GM12878 (cell line): ENCODE data around the gene UTP4. TPM values are rescaled to one million over a fixed set of nuclear protein-coding genes. Genes with fewer than 3 reads are reported as not detected.

ENCODE experiments used
- E2F4 ChIP-seq: IDR thresholded peaks from 2 replicates; pipeline ENCODE4 v1.6.1; 2012; ENCODE audit warnings: low read depth, low read length, improper control_type of control experiment
- KLF5 ChIP-seq: fragments of 450-650 bp; IDR thresholded peaks from 2 replicates; pipeline ENCODE4 v1.6.1; 2014; ENCODE audit warnings: mild to moderate bottlenecking; ENCODE audit not compliant: partially characterized antibody
- PRDM15 ChIP-seq: fragments of 450-650 bp; formaldehyde crosslinking; IDR thresholded peaks from 2 replicates; pipeline ENCODE4 v1.4.0; 2020; ENCODE audit warnings: mild to moderate bottlenecking, moderate library complexity
- TCF3 ChIP-seq: IDR thresholded peaks from 2 replicates; pipeline ENCODE4 v1.6.1; 2012; ENCODE audit warnings: low read depth, mild to moderate bottlenecking, low read length, borderline replicate concordance; ENCODE audit not compliant: insufficient read depth
- polyA plus RNA-seq, 11 experiments: library from polyadenylated mRNA; depleted of rRNA in 4 of 11; unstranded in 6 of 11; stranded (reverse) in 5 of 11; fragments of >200 nt; fragmentation: Nextera tagmentation in 4 of 11; fragmentation: Illumina TruSeq in 1 of 11; extraction: Ambion mirVana in 4 of 11; extraction: Trizol in 1 of 11; gene quantifications; 1 replicate in 1 of 11; 2 replicates in 10 of 11; pipeline versions ENCODE4 v1.2.1 to v1.2.3, GENCODE V29; 2011 to 2016; ENCODE audit warnings: inconsistent platforms in 2 of 11, missing spikeins in 2 of 11, low read depth in 1 of 11
- total RNA-seq, 4 experiments: library from RNA; depleted of rRNA in 3 of 4; stranded (reverse); fragments of >200 nt in 3 of 4; fragmentation: Illumina TruSeq in 1 of 4; extraction: Trizol in 1 of 4; gene quantifications; 2 replicates each; pipeline versions ENCODE4 v1.2.1 to v1.2.3, GENCODE V29; 2013 to 2021

The UTP4 gene
- total and polyA plus RNA-seq, 10 of the 15 experiments (the other 5 are each of a cell fraction or from before 2014, with no cell fraction given): 32.5 to 131 (median 84.0) TPM

- TF ChIP-seq PRDM15 (CRISPR knock-in tag) (no peak), KLF5 (no peak), E2F4 (0 out of 2 replicates have a peak, but pooled peaks have one; percentile 23), TCF3 (peak; percentile 57; the same call in 1 of the 2 replicates)
Observed at GRCh38 chr16:69186642-69187445, 54.4 kb downstream of the UTP4 start, which contains the start of gene SNTB2 (continued).
